ENCODE results near the gene PAPOLA.
"Not testable (repeated sequence)": the region's sequence is repeated elsewhere in the genome, so short reads cannot be mapped to it uniquely, and the experiment has no call there.

PAPOLA gene

GRCh38 chr14:96497087-96497486, 5.1 kb upstream of the PAPOLA start:
- DNase-seq = no peak
- in situ Hi-C loops (cut with HindIII; ENCODE audit: low pct_ligation_motif_present, low pct_unique_long_range_greater_than_20kb, low sequenced_read_pairs) = no loop called here

- in situ Hi-C loops (cut with HindIII; ENCODE audit: low pct_ligation_motif_present, low pct_unique_long_range_greater_than_20kb, low sequenced_read_pairs) = no loop called here
- DNase-seq = no peak
Observed at GRCh38 chr14:96497586-96497985, 4.6 kb upstream of the PAPOLA start.

GRCh38 chr14:96501217-96501739, 904 bp upstream of the PAPOLA start:
- in situ Hi-C loops (cut with HindIII; ENCODE audit: low pct_ligation_motif_present, low pct_unique_long_range_greater_than_20kb, low sequenced_read_pairs) = no loop called here
- DNase-seq = no peak

GRCh38 chr14:96502621-96503305, 581 bp downstream of the PAPOLA start:
- in situ Hi-C loops (cut with HindIII; ENCODE audit: low pct_ligation_motif_present, low pct_unique_long_range_greater_than_20kb, low sequenced_read_pairs) = no loop called here

GRCh38 chr14:96503306-96503679, 1.1 kb downstream of the PAPOLA start:
- DNase-seq = no peak
- in situ Hi-C loops (cut with HindIII; ENCODE audit: low pct_ligation_motif_present, low pct_unique_long_range_greater_than_20kb, low sequenced_read_pairs) = no loop called here

More at GRCh38 chr14:96502621-96503305, 581 bp downstream of the PAPOLA start:
- peak; percentile 29 for DNase-seq

- in situ Hi-C loops (cut with HindIII; ENCODE audit: low pct_ligation_motif_present, low pct_unique_long_range_greater_than_20kb, low sequenced_read_pairs); DNase-seq: not testable (repeated sequence)
Observed at GRCh38 chr14:96504353-96504752, 2.2 kb downstream of the PAPOLA start.

- in situ Hi-C loops (cut with HindIII; ENCODE audit: low pct_ligation_motif_present, low pct_unique_long_range_greater_than_20kb, low sequenced_read_pairs) = no loop called here
- DNase-seq = no peak
Observed at GRCh38 chr14:96507723-96508122, 5.5 kb downstream of the PAPOLA start.

- in situ Hi-C loops (cut with HindIII; ENCODE audit: low pct_ligation_motif_present, low pct_unique_long_range_greater_than_20kb, low sequenced_read_pairs) = no loop called here
Observed at GRCh38 chr14:96508900-96509299, 6.7 kb downstream of the PAPOLA start.

GRCh38 chr14:96509457-96510090, 7.4 kb downstream of the PAPOLA start:
- no peak for DNase-seq
- in situ Hi-C loops (cut with HindIII; ENCODE audit: low pct_ligation_motif_present, low pct_unique_long_range_greater_than_20kb, low sequenced_read_pairs) = no loop called here

More at GRCh38 chr14:96508900-96509299, 6.7 kb downstream of the PAPOLA start:
- DNase-seq = no peak

GRCh38 chr14:96511146-96511545, 9.0 kb downstream of the PAPOLA start:
- in situ Hi-C loops (cut with HindIII; ENCODE audit: low pct_ligation_motif_present, low pct_unique_long_range_greater_than_20kb, low sequenced_read_pairs) = no loop called here
- no peak for DNase-seq

- DNase-seq = no peak
- in situ Hi-C loops (cut with HindIII; ENCODE audit: low pct_ligation_motif_present, low pct_unique_long_range_greater_than_20kb, low sequenced_read_pairs) = no loop called here
Observed at GRCh38 chr14:96511667-96512066, 9.5 kb downstream of the PAPOLA start.

- in situ Hi-C loops (cut with HindIII; ENCODE audit: low pct_ligation_motif_present, low pct_unique_long_range_greater_than_20kb, low sequenced_read_pairs) = no loop called here
- no peak for DNase-seq
Observed at GRCh38 chr14:96512122-96512521, 9.9 kb downstream of the PAPOLA start.

- in situ Hi-C loops (cut with HindIII; ENCODE audit: low pct_ligation_motif_present, low pct_unique_long_range_greater_than_20kb, low sequenced_read_pairs) = no loop called here
- no peak for DNase-seq
Observed at GRCh38 chr14:96512602-96513397, 10.6 kb downstream of the PAPOLA start.

- in situ Hi-C loops (cut with HindIII; ENCODE audit: low pct_ligation_motif_present, low pct_unique_long_range_greater_than_20kb, low sequenced_read_pairs) = no loop called here
- DNase-seq = no peak
Observed at GRCh38 chr14:96514694-96515093, 12.5 kb downstream of the PAPOLA start.

- in situ Hi-C loops (cut with HindIII; ENCODE audit: low pct_ligation_motif_present, low pct_unique_long_range_greater_than_20kb, low sequenced_read_pairs) = no loop called here
- no peak for DNase-seq
Observed at GRCh38 chr14:96515731-96516130, 13.5 kb downstream of the PAPOLA start.

- in situ Hi-C loops (cut with HindIII; ENCODE audit: low pct_ligation_motif_present, low pct_unique_long_range_greater_than_20kb, low sequenced_read_pairs) = no loop called here
- DNase-seq = no peak
Observed at GRCh38 chr14:96516351-96516750, 14.2 kb downstream of the PAPOLA start.

GRCh38 chr14:96519970-96520369, 17.8 kb downstream of the PAPOLA start:
- in situ Hi-C loops (cut with HindIII; ENCODE audit: low pct_ligation_motif_present, low pct_unique_long_range_greater_than_20kb, low sequenced_read_pairs) = no loop called here
- DNase-seq = no peak

GRCh38 chr14:96525452-96525851, 23.3 kb downstream of the PAPOLA start:
- in situ Hi-C loops (cut with HindIII; ENCODE audit: low pct_ligation_motif_present, low pct_unique_long_range_greater_than_20kb, low sequenced_read_pairs) = no loop called here
- DNase-seq = no peak

GRCh38 chr14:96532632-96533031, 30.4 kb downstream of the PAPOLA start:
- DNase-seq = no peak
- in situ Hi-C loops (cut with HindIII; ENCODE audit: low pct_ligation_motif_present, low pct_unique_long_range_greater_than_20kb, low sequenced_read_pairs) = no loop called here
